ENCODE measurements around the gene HDGF.
A peak's percentile ranks its signal among the peaks of the same experiment; 100 is the strongest.

HDGF gene

GRCh38 chr1:156746728-156747631, 4.5 kb downstream of the HDGF start:
- DNase-seq (ENCODE audit: low read depth): peak; percentile 96

DNA sequence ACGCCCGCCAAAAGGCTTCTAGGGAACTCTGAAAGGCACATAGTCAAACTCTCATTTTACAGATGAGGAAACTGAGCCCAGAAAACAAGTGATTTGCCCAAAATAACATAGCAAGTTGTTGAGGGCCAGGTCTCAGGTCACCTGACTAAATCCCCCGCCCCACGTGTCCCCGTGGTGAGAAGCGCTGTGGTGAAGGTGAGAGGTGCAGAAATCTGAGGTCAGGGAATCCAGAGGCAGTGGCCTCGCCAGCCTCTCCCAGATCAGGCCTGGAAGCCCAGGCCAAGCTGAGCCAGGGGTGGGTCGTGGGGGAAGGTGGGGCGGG, 5.1 kb downstream of the HDGF start:
- DNase-seq (ENCODE audit: low read depth): no peak

- no peak for DNase-seq (ENCODE audit: low read depth)
Observed at GRCh38 chr1:156745881-156746280, 5.6 kb downstream of the HDGF start.

- no peak for DNase-seq (ENCODE audit: low read depth)
Observed at GRCh38 chr1:156744786-156745419, 6.6 kb downstream of the HDGF start.

DNA sequence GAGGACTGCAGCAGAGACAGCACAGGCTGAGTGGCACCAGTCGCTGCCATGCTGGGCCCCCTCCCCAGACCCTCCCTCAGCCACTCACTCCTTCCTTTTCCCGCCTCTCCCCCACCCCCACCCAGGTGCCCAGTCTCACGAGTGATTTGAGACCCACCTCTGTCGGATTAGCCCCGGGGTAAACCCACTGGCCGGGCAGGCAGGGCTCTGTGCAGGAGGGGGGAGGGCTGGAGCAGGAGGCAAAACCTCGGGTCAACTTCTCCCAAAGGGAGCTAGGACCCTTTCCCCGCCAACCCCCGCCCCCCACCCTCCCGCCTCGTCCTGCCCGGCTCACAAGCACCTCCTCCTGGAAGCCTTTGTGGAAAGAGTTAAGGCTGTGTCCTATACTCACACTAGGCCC, 7.1 kb downstream of the HDGF start:
- no peak for DNase-seq (ENCODE audit: low read depth)

DNA sequence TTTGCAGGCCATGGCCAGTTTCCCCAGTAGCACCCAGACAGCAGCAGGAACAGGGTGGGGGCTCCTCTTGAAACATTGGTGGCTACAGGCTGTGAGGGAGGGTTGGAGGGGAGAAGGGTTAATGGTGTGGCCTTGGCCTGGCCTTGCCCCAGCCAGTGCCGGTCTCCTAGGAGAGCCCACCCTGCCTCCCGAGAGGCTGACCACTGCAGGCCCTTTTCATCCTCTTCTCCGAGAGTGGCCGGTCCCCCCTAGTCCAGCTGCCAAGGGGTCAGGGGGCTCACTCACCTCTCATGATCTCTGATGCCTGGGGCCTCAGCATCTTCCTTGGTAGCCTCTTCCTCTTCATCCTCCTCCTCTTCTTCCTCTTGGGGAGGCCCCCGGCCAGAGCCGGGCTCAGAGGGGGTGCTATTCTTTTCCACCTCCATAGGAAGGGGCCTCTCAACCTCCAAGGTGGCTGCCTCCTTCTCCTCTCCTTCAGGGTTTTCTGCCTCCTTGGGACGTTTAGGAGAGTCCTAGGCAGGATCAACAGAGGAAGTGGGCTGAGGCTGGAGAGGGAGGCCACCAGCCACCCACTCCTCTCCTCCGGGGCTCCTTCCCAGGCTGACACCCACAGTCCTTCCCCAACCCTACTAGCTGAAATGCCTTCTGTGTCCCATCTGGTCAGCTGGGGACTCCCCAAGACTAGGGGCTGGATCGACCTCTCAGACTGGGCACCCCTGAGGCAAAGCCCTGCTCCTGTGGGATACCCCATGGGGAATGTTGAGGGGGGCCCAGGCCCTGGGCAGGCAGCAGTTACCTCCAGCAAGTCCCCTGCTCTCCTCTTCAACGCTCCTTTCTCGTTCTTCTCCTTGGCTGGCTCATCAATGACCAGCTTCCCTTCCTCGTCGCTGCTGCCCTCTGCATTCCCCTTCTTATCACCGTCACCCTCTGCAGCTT, 7.8 kb downstream of the HDGF start:
- DNase-seq (ENCODE audit: low read depth): no peak

- DNase-seq (ENCODE audit: low read depth): no peak
Observed at GRCh38 chr1:156742801-156743200, 8.7 kb downstream of the HDGF start.

DNA sequence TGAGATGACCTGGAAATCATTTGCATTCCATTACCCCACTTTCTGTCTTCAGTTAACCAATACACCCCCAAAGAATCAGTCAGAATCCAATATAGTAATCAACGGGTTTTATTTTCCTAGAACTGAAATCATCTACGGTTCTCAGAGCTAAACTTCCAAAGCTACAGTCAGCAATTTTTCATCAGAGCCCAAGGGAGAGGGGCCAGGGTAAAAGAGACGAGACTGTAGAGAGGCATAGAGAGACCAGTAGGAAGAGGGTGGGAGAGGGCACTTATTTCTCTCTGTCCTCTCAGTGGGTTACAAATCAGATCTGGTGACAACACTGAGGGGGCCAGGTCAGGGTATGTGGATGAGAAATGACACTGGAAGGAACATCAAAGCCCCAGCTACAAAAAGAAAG, 9.5 kb downstream of the HDGF start:
- DNase-seq (ENCODE audit: low read depth): no peak

DNA sequence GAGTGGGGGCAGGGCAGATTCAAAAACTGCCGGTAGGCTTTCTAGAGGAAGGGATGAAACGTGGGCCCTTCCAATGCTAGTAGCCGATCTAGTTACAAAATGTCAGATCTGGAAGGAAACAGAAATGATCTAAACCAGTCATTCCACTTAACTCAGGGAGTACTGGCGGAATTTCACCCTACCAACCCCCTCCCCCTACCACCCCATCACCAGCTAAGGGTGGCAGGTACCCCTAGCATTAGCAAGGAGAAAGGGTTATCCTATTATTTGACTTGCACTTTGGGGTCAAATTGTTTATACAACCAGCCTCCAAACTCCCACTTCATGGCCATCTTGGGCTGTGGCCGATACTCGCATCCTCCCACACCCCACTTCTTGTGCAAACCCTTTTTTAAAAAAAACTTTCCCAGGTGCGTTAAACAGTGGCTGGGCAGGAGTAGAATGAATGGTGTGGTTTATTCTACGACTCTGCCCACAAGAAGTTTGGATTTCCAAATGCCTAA, 9.9 kb downstream of the HDGF start:
- DNase-seq (ENCODE audit: low read depth): no peak

DNA sequence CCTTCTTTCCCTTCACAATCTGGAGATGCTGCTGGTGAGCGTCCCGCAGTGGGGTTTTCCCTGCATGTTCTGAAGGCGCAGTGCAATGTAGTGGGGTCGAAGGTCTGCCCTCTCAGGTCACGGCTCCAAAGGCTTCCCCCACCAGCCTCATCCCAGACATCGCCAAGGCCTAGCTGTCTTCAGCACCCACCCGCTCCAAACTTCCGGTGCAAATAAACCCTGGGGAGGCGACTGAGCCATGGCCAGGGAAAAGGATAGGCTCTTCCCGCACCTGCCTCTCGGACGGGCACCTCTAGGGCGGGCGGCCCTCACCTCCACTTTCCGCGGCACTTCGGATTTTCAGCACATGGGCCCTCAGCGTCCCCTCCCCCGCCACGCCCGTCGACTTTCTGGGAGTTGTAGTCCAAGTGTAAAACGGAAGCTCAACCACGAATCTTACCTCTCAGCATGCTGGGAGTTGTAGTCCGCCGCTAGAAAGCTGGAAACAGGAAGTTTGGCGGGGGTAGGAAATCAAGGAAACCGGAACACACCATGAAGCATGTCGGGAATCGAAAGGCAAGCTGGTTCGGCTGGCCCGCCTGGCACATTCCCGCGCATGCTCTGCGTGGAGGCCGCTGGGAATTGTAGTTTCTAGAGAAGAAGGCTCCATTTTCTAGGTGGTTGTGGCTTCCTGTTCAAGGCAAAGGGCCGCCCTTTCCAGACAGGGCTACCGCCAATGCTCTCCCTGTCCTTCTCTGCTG, 10.6 kb downstream of the HDGF start, which contains the start of gene MRPL24:
Gene MRPL24 (minus strand): TSS at position 348 of the 740 bp plus-strand sequence. CDS start 2,384 bp downstream, outside the sequence.
- peak; percentile 100 for DNase-seq (ENCODE audit: low read depth)

- DNase-seq (ENCODE audit: low read depth): peak; percentile 16
Observed at GRCh38 chr1:156740237-156740740, 11.2 kb downstream of the HDGF start.

GRCh38 chr1:156738916-156739315, 12.6 kb downstream of the HDGF start:
- DNase-seq (ENCODE audit: low read depth): no peak

- DNase-seq (ENCODE audit: low read depth): no peak
Observed at GRCh38 chr1:156738407-156738806, 13.1 kb downstream of the HDGF start.

DNA sequence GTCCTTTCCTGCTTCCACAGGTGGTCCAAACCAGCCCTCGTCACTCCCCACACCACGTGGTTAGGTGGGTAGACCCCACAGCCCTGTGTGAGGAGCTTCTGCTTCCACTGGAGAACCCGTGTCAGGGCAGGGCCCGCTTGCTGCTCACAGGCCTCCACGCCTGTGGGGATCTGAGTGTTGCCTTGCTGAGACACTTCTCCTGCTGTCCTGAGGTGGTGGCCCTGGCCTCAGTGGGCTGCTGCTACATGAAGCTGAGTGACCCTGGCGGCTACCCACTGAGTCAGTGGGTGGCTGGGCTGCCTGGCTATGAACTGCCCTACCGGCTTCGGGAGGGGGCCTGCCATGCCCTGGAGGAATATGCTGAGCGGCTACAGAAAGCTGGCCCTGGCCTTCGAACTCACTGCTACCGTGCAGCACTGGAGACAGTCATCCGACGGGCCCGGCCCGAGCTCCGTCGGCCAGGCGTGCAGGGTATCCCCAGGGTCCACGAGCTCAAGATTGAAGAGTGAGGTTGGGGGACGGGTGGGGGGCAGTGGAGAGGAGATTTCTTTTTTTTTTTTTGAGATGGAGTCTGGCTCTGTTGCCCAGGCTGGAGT, 17.4 kb downstream of the HDGF start:
- no peak for DNase-seq (ENCODE audit: low read depth)

GRCh38 chr1:156728599-156729462, 22.6 kb downstream of the HDGF start, which contains the start of gene ISG20L2:
Gene ISG20L2, minus strand, starts transcription at chr1:156728766. Its CDS starts 1,114 bp downstream, at chr1:156727652.
- peak; percentile 98 for DNase-seq (ENCODE audit: low read depth)

DNA sequence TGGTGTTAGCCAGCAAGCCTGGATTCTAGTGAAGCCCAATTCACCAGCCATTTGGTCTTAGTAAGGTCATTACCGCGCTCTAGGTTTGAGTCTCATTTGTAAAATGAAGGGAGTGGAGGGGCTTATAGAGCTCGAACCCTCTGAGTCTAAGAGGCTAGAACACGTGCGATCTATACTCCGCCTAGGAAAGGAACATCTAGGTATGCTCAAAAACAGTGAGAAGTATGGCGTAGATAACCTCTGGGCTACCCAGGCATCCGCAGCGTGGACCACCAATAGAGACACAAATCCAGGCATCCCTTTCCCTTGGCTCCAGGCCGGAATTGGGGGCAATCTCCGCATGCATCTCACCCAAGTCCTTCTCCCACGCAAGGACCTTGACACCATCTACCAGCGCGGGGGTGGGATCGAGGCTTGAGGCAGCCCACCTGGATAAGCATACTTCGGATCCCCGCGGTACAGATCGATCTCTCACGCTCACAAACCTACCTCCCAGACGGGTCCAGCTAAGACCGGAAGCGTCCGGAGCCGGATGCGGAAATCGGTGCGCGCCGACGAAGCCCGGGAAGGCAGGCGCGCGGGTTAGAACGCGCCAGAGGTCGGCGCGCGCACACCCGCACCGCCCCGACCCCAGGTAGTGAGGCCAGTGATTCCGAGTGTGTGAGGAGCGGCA, 23.4 kb downstream of the HDGF start, which contains the start of gene METTL25B:
Gene METTL25B (plus strand): TSS at position 544 of the 673 bp plus-strand sequence. CDS start 636 bp downstream, outside the sequence.
- peak; percentile 82 for DNase-seq (ENCODE audit: low read depth)

DNA sequence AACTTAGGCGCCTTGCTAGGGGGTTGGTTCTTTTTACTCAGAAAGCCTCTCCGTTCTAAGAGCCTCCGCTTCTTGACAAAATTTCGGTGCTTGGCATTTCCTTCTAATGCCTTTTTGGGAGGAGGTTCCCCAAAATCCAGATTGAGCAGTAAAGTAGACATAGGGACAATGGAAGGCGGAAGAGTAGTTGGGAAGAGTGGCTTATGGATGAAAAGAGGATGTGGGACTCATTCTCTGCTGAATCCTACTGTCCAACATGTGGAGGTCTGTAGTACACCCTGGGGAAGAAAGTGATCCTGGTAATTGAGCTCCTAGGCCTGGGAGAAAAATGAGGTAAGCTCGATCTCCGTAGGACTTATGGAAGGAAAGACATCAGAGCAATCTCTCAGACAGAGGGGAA, 24.0 kb downstream of the HDGF start:
- no peak for DNase-seq (ENCODE audit: low read depth)

GRCh38 chr1:156726549-156727226, 24.8 kb downstream of the HDGF start:
- peak; percentile 75 for DNase-seq (ENCODE audit: low read depth)
